Measurements from ENCODE around the gene CCDC85B. TPM values are rescaled to one million over a fixed set of nuclear protein-coding genes. Genes with fewer than 3 reads are reported as not detected.

Gene CCDC85B
- total RNA-seq, 1 donor from 2014 or later = 32.7 TPM

GRCh38 chr11:65898656-65899355 is 8.3 kb downstream of the CCDC85B start:
- Histone ChIP-seq H3K36me3 (no peaks in the 10 kb centered on the region), H3K4me1 (peaks cover 34% of the 10 kb centered on the region), H3K4me3 (peak overlapping the region; percentile 79), H3K27ac (replicated peaks) (peak overlapping the region; percentile 66), H3K27me3 (ENCODE audit: low read depth) (peaks cover 15% of the 10 kb centered on the region), H3K9me3 (replicated peaks) (no peaks in the 10 kb centered on the region)
- no peak for DNase-seq
- intact Hi-C loops (cut with micrococcal nuclease) = no loop called here
- TF ChIP-seq CTCF (IDR thresholded peaks at IDR 0.05; ENCODE audit: borderline replicate concordance) = no peak

GRCh38 chr11:65899356-65900124 is 9.1 kb downstream of the CCDC85B start:
- no peak for TF ChIP-seq CTCF (IDR thresholded peaks at IDR 0.05; ENCODE audit: borderline replicate concordance)
- H3K4me1 ChIP-seq = peaks cover 27% of the 10 kb centered on the region
- peak overlapping the region; percentile 66 for H3K27ac ChIP-seq (replicated peaks)
- H3K27me3 ChIP-seq (ENCODE audit: low read depth) = peaks cover 15% of the 10 kb centered on the region
- intact Hi-C loops (cut with micrococcal nuclease) = no loop called here
- no peaks in the 10 kb centered on the region for H3K36me3 ChIP-seq
- peak overlapping the region; percentile 79 for H3K4me3 ChIP-seq
- H3K9me3 ChIP-seq (replicated peaks) = no peaks in the 10 kb centered on the region
- DNase-seq = peak; percentile 61

GRCh38 chr11:65900125-65900898 is 9.8 kb downstream of the CCDC85B start, which contains the start of gene FOSL1:
TSS of gene FOSL1 (minus strand) at chr11:65900388. CDS start at chr11:65900339, 49 bp downstream.
- H3K27ac ChIP-seq (replicated peaks) = peak within 1 kb of the TSS; percentile 66
- intact Hi-C loops (cut with micrococcal nuclease) = no loop called here

GRCh38 chr11:65900899-65901180 is 10.4 kb downstream of the CCDC85B start:
- H3K4me1 ChIP-seq = peaks cover 25% of the 10 kb centered on the region
- peak overlapping the region; percentile 66 for H3K27ac ChIP-seq (replicated peaks)
- peaks cover 15% of the 10 kb centered on the region for H3K27me3 ChIP-seq (ENCODE audit: low read depth)
- no peak for DNase-seq
- H3K4me3 ChIP-seq = peak overlapping the region; percentile 79
- H3K36me3 ChIP-seq = no peaks in the 10 kb centered on the region
- intact Hi-C loops (cut with micrococcal nuclease) = no loop called here
- TF ChIP-seq CTCF (IDR thresholded peaks at IDR 0.05; ENCODE audit: borderline replicate concordance) = no peak
- no peaks in the 10 kb centered on the region for H3K9me3 ChIP-seq (replicated peaks)

More at GRCh38 chr11:65900125-65900898, 9.8 kb downstream of the CCDC85B start, which contains the start of gene FOSL1:
- Histone ChIP-seq H3K27me3 (ENCODE audit: low read depth) (peaks cover 15% of the 10 kb centered on the region), H3K4me3 (peak within 1 kb of the TSS; percentile 79), H3K9me3 (replicated peaks) (no peaks in the 10 kb centered on the region), H3K4me1 (peaks cover 25% of the 10 kb centered on the region), H3K36me3 (no peaks in the 10 kb centered on the region)
- no peak for TF ChIP-seq CTCF (IDR thresholded peaks at IDR 0.05; ENCODE audit: borderline replicate concordance)
- peak; percentile 88 for DNase-seq

GRCh38 chr11:65903068-65903481 is 12.6 kb downstream of the CCDC85B start:
- DNase-seq = no peak
- no peak for TF ChIP-seq CTCF (IDR thresholded peaks at IDR 0.05; ENCODE audit: borderline replicate concordance)
- no peak overlapping the region for H3K27ac ChIP-seq (replicated peaks)

More at GRCh38 chr11:65903068-65903481, 12.6 kb downstream of the CCDC85B start:
- peaks cover 25% of the 10 kb centered on the region for H3K4me1 ChIP-seq
- peaks cover 22% of the 10 kb centered on the region for H3K27me3 ChIP-seq (ENCODE audit: low read depth)
- H3K36me3 ChIP-seq = no peaks in the 10 kb centered on the region
- intact Hi-C loops (cut with micrococcal nuclease) = no loop called here
- H3K9me3 ChIP-seq (replicated peaks) = no peaks in the 10 kb centered on the region
- no peak overlapping the region for H3K4me3 ChIP-seq
